Kidney tubule cell (primary cell): ENCODE results near the gene QKI.

Source experiments
- DNase-seq: peaks from one replicate; pipeline ENCODE4 v3.0.0-alpha.2; 2018; ENCODE audit warnings: low spot score

The QKI gene

GRCh38 chr6:163391985-163392384 lies 22.5 kb upstream of the QKI start:
- DNase-seq, result peak; percentile 84

GRCh38 chr6:163392533-163392932 lies 22.0 kb upstream of the QKI start:
- peak; percentile 64 for DNase-seq

- DNase-seq, result no peak
Measured at GRCh38 chr6:163393923-163394322, 20.6 kb upstream of the QKI start.

GRCh38 chr6:163394659-163395058 lies 19.9 kb upstream of the QKI start:
- no peak for DNase-seq

- no peak for DNase-seq
Measured at GRCh38 chr6:163395122-163395830, 19.2 kb upstream of the QKI start.

- DNase-seq, result no peak
Measured at GRCh38 chr6:163395831-163396185, 18.7 kb upstream of the QKI start.

- no peak for DNase-seq
Measured at GRCh38 chr6:163397326-163397725, 17.2 kb upstream of the QKI start.

- no peak for DNase-seq
Measured at GRCh38 chr6:163398115-163398514, 16.4 kb upstream of the QKI start.

GRCh38 chr6:163398815-163399214 lies 15.7 kb upstream of the QKI start:
- no peak for DNase-seq

GRCh38 chr6:163400509-163400908 lies 14.0 kb upstream of the QKI start:
- no peak for DNase-seq

GRCh38 chr6:163401039-163401885 lies 13.3 kb upstream of the QKI start:
- DNase-seq, result no peak

GRCh38 chr6:163402616-163403015 lies 11.9 kb upstream of the QKI start:
- DNase-seq, result no peak

GRCh38 chr6:163404825-163405265 lies 9.7 kb upstream of the QKI start:
- no peak for DNase-seq

GRCh38 chr6:163405412-163406309 lies 8.9 kb upstream of the QKI start:
- DNase-seq, result no peak

GRCh38 chr6:163406366-163406765 lies 8.2 kb upstream of the QKI start:
- DNase-seq, result no peak

- DNase-seq, result no peak
Measured at GRCh38 chr6:163406830-163407229, 7.7 kb upstream of the QKI start.

- DNase-seq, result peak; percentile 90
Measured at GRCh38 chr6:163408352-163408991, 6.0 kb upstream of the QKI start.

- no peak for DNase-seq
Measured at GRCh38 chr6:163409712-163410111, 4.8 kb upstream of the QKI start.

GRCh38 chr6:163412341-163412740 lies 2.2 kb upstream of the QKI start:
- no peak for DNase-seq

GRCh38 chr6:163412801-163413344 lies 1.6 kb upstream of the QKI start:
- no peak for DNase-seq

GRCh38 chr6:163413345-163414116 lies 987 bp upstream of the QKI start:
- peak; percentile 92 for DNase-seq
